ENCODE results near the gene TMEM120A. TPM values are rescaled to one million over a fixed set of nuclear protein-coding genes. Genes with fewer than 3 reads are reported as not detected.

Gene TMEM120A
- total and polyA plus RNA-seq, 8 donors, result 29.5 to 72.0 (median 35.1) TPM

- Histone ChIP-seq H3K9me3 (no peaks in the 10 kb centered on the region), H3K27ac (peak overlapping the region in 3 of 4 donors; percentile 2 to 64 (median 62)), H3K4me3 (no peak overlapping the region), H3K36me3 (peaks cover 0 to 15% (median 0%) of the 10 kb centered on the region in 3 donors), H3K4me1 (peaks cover 0 to 9% (median 0%) of the 10 kb centered on the region in 3 donors), H3K27me3 (no peaks in the 10 kb centered on the region)
- FAIRE-seq (no peak), ATAC-seq (no peak), DNase-seq (peak in 1 of 6 donors; percentile 32)
- 93 to 95% methylated on average over 9 of the region's 9 CpGs for WGBS, 2 donors
- no peak for TF ChIP-seq CTCF (IDR thresholded peaks at IDR 0.05)
- intact Hi-C loops (cut with DNase I), result no loop called here
These were observed 2.8 kb downstream of the TMEM120A start for GRCh38 chr7:75991531-75992082.

GRCh38 chr7:75989500-75990388 lies 4.7 kb downstream of the TMEM120A start:
- H3K36me3 ChIP-seq, result peaks cover 0 to 33% (median 0%) of the 10 kb centered on the region in 3 donors
- WGBS, 2 donors, result 30 to 35% methylated on average over 21 of the region's 21 CpGs
- no peaks in the 10 kb centered on the region for H3K27me3 ChIP-seq
- peak overlapping the region; percentile 42 to 64 (median 52) for H3K27ac ChIP-seq
- intact Hi-C loops (cut with DNase I), result no loop called here
- FAIRE-seq (no peak), DNase-seq (peak in 4 of 6 donors; percentile 50 to 68 (median 58)), ATAC-seq (peak in 3 of 4 donors; percentile 6 to 11 (median 8))
- no peaks in the 10 kb centered on the region for H3K9me3 ChIP-seq
- H3K4me3 ChIP-seq, result no peak overlapping the region
- TF ChIP-seq CTCF (IDR thresholded peaks at IDR 0.05), result no peak
- H3K4me1 ChIP-seq, result peaks cover 0 to 9% (median 0%) of the 10 kb centered on the region in 3 donors

GRCh38 chr7:75988568-75989499 lies 5.6 kb downstream of the TMEM120A start:
- no peak for TF ChIP-seq CTCF (IDR thresholded peaks at IDR 0.05)
- H3K27me3 ChIP-seq, result no peaks in the 10 kb centered on the region
- H3K4me1 ChIP-seq, result peaks cover 0 to 9% (median 0%) of the 10 kb centered on the region in 3 donors
- peak overlapping the region; percentile 42 to 64 (median 52) for H3K27ac ChIP-seq
- no peak for FAIRE-seq
- DNase-seq, result peak in 5 of 6 donors; percentile 71 to 90 (median 79)
- WGBS, 2 donors, result 22 to 31% methylated on average over 9 to 19 of the region's 31 CpGs
- peak; percentile 26 to 69 (median 60) for ATAC-seq
- H3K36me3 ChIP-seq, result peaks cover 0 to 39% (median 0%) of the 10 kb centered on the region in 3 donors
- no peak overlapping the region for H3K4me3 ChIP-seq
- H3K9me3 ChIP-seq, result no peaks in the 10 kb centered on the region
- intact Hi-C loops (cut with DNase I), result no loop called here

GRCh38 chr7:75987805-75988567 lies 6.4 kb downstream of the TMEM120A start:
- WGBS, 2 donors, result 90 to 91% methylated on average over 30 of the region's 30 CpGs
- no peak for ATAC-seq
- Histone ChIP-seq H3K4me1 (peaks cover 0 to 4% (median 0%) of the 10 kb centered on the region in 3 donors), H3K4me3 (no peak overlapping the region), H3K27me3 (no peaks in the 10 kb centered on the region), H3K9me3 (no peaks in the 10 kb centered on the region), H3K27ac (no peak overlapping the region), H3K36me3 (peaks cover 0 to 42% (median 0%) of the 10 kb centered on the region in 3 donors)
- no peak for FAIRE-seq
- no peak for TF ChIP-seq CTCF (IDR thresholded peaks at IDR 0.05)
- peak in 2 of 6 donors; percentile 16 to 71 for DNase-seq
- intact Hi-C loops (cut with DNase I), result no loop called here
